ENCODE data around the gene ZNF184.
"Not testable (repeated sequence)": the region's sequence is repeated elsewhere in the genome, so short reads cannot be mapped to it uniquely, and the experiment has no call there.

ZNF184 gene

DNA sequence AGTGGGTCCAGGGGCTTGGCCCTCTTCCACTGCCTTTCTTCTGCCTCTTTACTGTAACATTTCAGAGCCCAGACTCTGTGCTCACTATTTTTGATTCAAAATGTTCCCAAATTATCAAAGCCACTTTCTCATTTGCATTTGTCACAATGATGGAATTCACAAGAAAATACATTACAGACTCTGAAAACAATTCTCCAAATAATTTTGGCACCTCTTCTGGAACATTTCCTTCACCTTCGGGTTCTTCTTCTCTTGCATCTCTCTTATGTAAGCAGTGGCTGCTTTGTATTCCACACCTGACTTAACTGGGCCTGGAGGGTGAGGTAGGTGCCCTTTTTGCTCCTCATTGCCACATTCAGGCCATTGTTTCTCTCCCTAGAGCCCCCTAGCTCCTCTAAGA lies 30.0 kb downstream of the ZNF184 start:
- no peak overlapping the region for H3K27ac ChIP-seq (ENCODE audit: low read length)
- no peaks in the 10 kb centered on the region for H3K27me3 ChIP-seq (ENCODE audit: control insufficient read depth, insufficient read depth, low read length)
- no peak overlapping the region for H3K4me3 ChIP-seq (ENCODE audit: low read length)
- H3K9ac ChIP-seq (ENCODE audit: low read length) = no peak overlapping the region
- peaks cover 12% of the 10 kb centered on the region for H3K9me3 ChIP-seq (ENCODE audit: control insufficient read depth, low read depth, low read length)
- no peaks in the 10 kb centered on the region for H3K4me1 ChIP-seq (ENCODE audit: control insufficient read depth, low read depth, low read length)
- no peaks in the 10 kb centered on the region for H3K36me3 ChIP-seq (ENCODE audit: control insufficient read depth, low read depth, low read length)

DNA sequence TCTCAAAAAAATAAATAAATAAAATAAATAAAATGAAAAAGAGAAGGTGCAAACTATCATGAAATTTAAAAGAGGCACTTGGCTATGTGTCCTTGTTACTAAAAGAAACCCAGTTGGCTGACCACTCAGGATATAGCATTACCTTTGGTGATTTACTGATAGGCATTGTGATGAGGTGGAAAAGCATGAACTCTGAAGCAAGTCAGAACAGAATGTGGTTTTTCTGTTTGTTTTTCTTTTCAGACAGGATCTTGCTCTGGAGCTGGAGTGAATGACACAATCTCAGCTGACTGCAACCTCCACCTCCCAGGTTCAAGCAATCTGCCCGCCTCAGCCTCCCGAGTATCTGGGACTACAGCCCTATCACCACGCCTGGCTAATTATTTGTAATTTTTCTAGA lies 31.9 kb downstream of the ZNF184 start:
- no peak overlapping the region for H3K4me3 ChIP-seq (ENCODE audit: low read length)
- H3K27ac ChIP-seq (ENCODE audit: low read length) = no peak overlapping the region
- H3K36me3 ChIP-seq (ENCODE audit: control insufficient read depth, low read depth, low read length) = no peaks in the 10 kb centered on the region
- H3K9me3 ChIP-seq (ENCODE audit: control insufficient read depth, low read depth, low read length) = peaks cover 12% of the 10 kb centered on the region
- no peaks in the 10 kb centered on the region for H3K4me1 ChIP-seq (ENCODE audit: control insufficient read depth, low read depth, low read length)
- no peaks in the 10 kb centered on the region for H3K27me3 ChIP-seq (ENCODE audit: control insufficient read depth, insufficient read depth, low read length)
- no peak overlapping the region for H3K9ac ChIP-seq (ENCODE audit: low read length)

DNA sequence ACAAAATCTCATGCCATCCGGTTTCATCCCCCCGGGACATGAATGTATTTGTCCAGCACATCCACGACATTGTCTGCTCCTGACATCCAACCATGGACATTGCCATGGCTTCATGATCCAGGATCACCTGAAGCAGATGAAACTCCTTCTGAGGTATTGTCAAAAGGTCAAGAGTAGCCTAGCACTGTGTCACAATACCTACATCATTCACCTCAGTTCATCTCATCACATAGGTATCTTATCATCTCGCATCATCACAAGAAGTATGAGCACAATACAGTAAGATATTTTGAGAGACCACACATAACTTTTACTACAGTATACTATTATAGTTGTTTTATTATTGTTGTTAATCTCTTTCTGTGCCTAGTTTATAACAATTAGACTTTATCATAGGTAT lies 33.5 kb downstream of the ZNF184 start:
- H3K27me3 ChIP-seq (ENCODE audit: control insufficient read depth, insufficient read depth, low read length) = no peaks in the 10 kb centered on the region
- no peak overlapping the region for H3K27ac ChIP-seq (ENCODE audit: low read length)
- no peak overlapping the region for H3K9ac ChIP-seq (ENCODE audit: low read length)
- no peak overlapping the region for H3K4me3 ChIP-seq (ENCODE audit: low read length)
- no peaks in the 10 kb centered on the region for H3K36me3 ChIP-seq (ENCODE audit: control insufficient read depth, low read depth, low read length)
- H3K4me1 ChIP-seq (ENCODE audit: control insufficient read depth, low read depth, low read length) = no peaks in the 10 kb centered on the region
- H3K9me3 ChIP-seq (ENCODE audit: control insufficient read depth, low read depth, low read length) = peaks cover 3% of the 10 kb centered on the region

DNA sequence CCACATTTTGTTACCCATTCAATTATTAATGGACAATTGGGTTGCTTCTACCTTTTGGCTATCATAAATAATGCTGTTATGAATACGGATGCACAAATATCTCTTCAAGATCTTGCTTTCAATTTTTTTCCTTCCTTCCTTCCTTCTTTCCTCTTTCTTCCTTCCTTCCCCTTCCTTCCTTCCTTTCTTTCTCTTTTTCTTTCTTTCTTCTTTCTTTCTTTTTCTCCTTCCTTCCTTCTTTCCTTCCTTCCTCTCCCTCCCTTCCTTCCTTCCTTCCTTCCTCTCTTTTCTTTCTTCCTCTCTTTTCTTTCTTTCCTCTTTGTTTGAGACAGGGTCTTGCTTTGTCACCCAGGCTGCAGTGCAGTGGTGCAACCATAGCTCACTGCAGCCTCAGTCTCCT lies 39.2 kb downstream of the ZNF184 start:
- H3K36me3 ChIP-seq (ENCODE audit: control insufficient read depth, low read depth, low read length) = no peaks in the 10 kb centered on the region
- H3K9ac ChIP-seq (ENCODE audit: low read length) = no peak overlapping the region
- peaks cover 3% of the 10 kb centered on the region for H3K9me3 ChIP-seq (ENCODE audit: control insufficient read depth, low read depth, low read length)
- no peaks in the 10 kb centered on the region for H3K4me1 ChIP-seq (ENCODE audit: control insufficient read depth, low read depth, low read length)
- no peaks in the 10 kb centered on the region for H3K27me3 ChIP-seq (ENCODE audit: control insufficient read depth, insufficient read depth, low read length)
- H3K27ac ChIP-seq (ENCODE audit: low read length) = no peak overlapping the region
- no peak overlapping the region for H3K4me3 ChIP-seq (ENCODE audit: low read length)

DNA sequence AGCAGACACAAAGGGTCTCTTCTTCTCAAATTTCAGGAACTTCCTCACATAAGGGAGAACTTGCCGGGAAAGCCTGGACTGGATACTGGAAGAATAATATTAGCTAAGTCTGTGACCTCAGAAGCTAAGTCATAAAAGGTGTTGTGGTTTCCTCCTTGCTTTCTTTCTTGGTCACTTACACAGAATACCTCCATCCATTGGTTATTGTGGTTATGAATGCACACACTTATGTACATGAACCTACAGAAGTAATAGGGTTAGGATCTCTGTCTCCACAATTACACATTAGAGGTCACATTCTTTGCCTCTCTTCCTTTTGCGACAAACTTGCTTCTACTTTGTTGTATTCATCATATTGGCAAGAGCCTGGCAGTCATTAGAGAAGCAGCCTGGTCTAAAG lies 43.9 kb downstream of the ZNF184 start:
- peaks cover 3% of the 10 kb centered on the region for H3K9me3 ChIP-seq (ENCODE audit: control insufficient read depth, low read depth, low read length)
- H3K36me3 ChIP-seq (ENCODE audit: control insufficient read depth, low read depth, low read length) = no peaks in the 10 kb centered on the region
- no peak overlapping the region for H3K27ac ChIP-seq (ENCODE audit: low read length)
- H3K27me3 ChIP-seq (ENCODE audit: control insufficient read depth, insufficient read depth, low read length) = no peaks in the 10 kb centered on the region
- no peak overlapping the region for H3K9ac ChIP-seq (ENCODE audit: low read length)
- no peak overlapping the region for H3K4me3 ChIP-seq (ENCODE audit: low read length)
- H3K4me1 ChIP-seq (ENCODE audit: control insufficient read depth, low read depth, low read length) = no peaks in the 10 kb centered on the region

DNA sequence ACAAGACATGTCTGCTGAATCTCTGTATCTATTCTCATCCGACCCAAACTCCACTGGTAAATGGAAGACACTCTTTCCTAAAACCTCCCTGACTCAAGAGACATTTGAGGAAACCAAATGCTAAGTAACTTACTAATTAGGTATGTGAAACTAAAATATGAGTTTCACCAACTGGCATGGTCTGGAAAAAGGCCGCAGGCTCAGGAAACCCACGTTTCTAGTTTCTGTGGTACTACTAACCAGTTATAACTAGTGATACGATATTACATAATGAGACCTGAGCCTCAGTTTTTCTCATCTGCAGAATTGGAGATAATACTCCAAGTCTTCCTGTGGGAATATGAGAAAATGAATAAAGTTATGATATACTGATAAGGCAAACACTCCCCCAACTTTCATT lies 44.4 kb downstream of the ZNF184 start:
- Histone ChIP-seq H3K36me3 (ENCODE audit: control insufficient read depth, low read depth, low read length) (no peaks in the 10 kb centered on the region), H3K4me3 (ENCODE audit: low read length) (no peak overlapping the region), H3K9ac (ENCODE audit: low read length) (no peak overlapping the region), H3K27me3 (ENCODE audit: control insufficient read depth, insufficient read depth, low read length) (no peaks in the 10 kb centered on the region), H3K9me3 (ENCODE audit: control insufficient read depth, low read depth, low read length) (peaks cover 3% of the 10 kb centered on the region), H3K27ac (ENCODE audit: low read length) (no peak overlapping the region), H3K4me1 (ENCODE audit: control insufficient read depth, low read depth, low read length) (no peaks in the 10 kb centered on the region)

DNA sequence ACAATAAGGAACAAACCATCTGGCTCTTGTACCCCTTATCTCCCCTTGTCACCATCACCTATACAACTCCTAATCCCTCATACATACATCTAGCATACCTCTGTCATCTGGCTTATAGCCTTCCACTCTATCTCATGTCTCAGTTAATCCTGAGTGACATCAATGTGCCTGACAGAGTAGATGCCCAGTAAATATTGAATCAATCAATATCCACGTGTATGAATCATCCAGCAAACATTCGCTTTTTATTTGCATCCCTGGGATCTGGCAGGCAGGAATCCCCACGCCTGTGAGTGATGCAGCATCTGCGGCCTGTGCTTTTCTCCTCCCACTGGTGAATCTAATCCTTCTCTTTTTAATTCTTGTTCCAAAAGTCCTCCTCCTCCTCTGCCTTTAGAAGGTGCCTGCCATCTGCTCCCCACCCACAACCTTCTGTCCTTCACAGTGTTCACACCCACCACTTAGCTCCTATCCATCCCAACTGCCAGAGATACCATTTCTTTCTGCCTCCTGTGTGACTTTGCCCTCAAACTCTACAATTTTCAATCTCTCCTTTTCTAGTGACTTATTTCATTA lies 46.8 kb downstream of the ZNF184 start:
- Histone ChIP-seq H3K36me3 (ENCODE audit: control insufficient read depth, low read depth, low read length) (no peaks in the 10 kb centered on the region), H3K9me3 (ENCODE audit: control insufficient read depth, low read depth, low read length) (peaks cover 3% of the 10 kb centered on the region), H3K9ac (ENCODE audit: low read length) (no peak overlapping the region), H3K27me3 (ENCODE audit: control insufficient read depth, insufficient read depth, low read length) (no peaks in the 10 kb centered on the region), H3K4me3 (ENCODE audit: low read length) (no peak overlapping the region), H3K4me1 (ENCODE audit: control insufficient read depth, low read depth, low read length) (no peaks in the 10 kb centered on the region), H3K27ac (ENCODE audit: low read length) (no peak overlapping the region)

DNA sequence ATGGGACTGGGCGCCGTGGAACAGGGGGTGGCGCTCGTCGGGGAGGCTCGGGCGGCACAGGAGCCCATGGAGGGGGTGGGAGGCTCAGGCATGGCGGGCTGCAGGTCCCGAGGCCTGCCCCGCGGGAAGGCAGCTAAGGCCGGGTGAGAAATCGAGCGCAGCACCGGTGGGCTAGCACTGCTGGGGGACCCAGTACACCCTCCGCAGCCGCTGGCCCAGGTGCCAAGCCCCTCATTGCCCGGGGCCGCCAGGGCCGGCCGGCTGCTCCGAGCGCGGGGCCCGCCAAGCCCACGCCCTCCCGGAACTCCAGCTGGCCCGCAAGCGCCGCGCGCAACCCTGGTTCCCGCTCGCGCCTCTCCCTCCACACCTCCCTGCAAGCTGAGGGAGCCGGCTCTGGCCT lies 48.1 kb downstream of the ZNF184 start:
- not testable (repeated sequence) for H3K9ac ChIP-seq (ENCODE audit: low read length); H3K36me3 ChIP-seq (ENCODE audit: control insufficient read depth, low read depth, low read length); H3K9me3 ChIP-seq (ENCODE audit: control insufficient read depth, low read depth, low read length); H3K27ac ChIP-seq (ENCODE audit: low read length); H3K27me3 ChIP-seq (ENCODE audit: control insufficient read depth, insufficient read depth, low read length); H3K4me3 ChIP-seq (ENCODE audit: low read length); H3K4me1 ChIP-seq (ENCODE audit: control insufficient read depth, low read depth, low read length)

DNA sequence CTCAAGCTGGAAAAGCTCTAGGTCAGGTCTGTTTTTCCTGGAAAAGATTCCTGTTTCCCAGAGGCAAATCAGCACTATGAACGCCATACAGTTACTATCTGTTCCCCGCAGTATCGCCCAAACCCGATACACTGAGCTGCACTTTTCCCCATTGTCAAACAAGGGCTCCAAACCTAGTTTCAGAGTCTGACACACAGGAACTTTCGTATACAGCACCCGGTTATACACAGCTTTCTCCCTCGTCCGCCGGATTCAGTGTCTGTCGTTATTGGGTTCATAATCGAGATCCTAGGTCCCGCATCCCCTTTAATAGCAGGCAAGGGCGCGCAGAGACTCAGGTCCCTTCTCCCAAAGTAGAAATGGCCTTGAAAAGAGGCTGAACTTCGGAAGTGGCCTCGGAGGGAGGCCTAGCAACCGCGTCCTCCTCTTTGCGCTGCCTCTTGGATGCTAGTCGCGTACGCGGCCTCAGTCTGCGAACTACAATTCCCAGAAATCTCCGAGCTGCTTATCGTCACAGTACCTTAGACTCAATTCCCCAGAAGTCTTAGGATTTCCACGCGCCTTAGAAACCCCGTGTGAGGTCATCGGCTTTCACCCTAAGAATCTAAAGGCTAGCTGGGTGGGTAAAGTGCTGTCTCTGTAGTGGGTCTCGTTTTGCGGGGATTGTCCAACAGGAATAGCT lies 50.1 kb downstream of the ZNF184 start:
- no peak overlapping the region for H3K4me3 ChIP-seq (ENCODE audit: low read length)
- no peaks in the 10 kb centered on the region for H3K36me3 ChIP-seq (ENCODE audit: control insufficient read depth, low read depth, low read length)
- no peak overlapping the region for H3K27ac ChIP-seq (ENCODE audit: low read length)
- H3K27me3 ChIP-seq (ENCODE audit: control insufficient read depth, insufficient read depth, low read length) = no peaks in the 10 kb centered on the region
- no peaks in the 10 kb centered on the region for H3K4me1 ChIP-seq (ENCODE audit: control insufficient read depth, low read depth, low read length)
- H3K9me3 ChIP-seq (ENCODE audit: control insufficient read depth, low read depth, low read length) = no peaks in the 10 kb centered on the region
- H3K9ac ChIP-seq (ENCODE audit: low read length) = no peak overlapping the region

DNA sequence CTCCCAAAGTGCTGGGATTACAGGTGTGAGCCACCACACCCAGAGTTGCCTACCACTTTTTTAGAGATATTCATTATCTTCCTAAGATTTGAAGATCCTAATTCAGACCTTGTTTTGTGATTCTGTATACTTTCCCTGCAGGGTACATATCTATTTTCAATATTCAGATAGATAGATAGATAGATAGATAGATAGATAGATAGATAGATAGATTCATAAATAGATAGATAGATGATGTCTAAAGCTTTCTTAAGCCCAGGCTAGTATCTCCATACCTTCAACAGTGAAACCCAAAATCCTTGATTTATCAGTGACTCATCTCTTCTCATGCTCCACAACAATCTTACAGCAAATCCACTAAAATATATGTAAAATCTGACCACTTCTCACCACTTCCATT lies 53.5 kb downstream of the ZNF184 start:
- H3K4me1 ChIP-seq (ENCODE audit: control insufficient read depth, low read depth, low read length) = no peaks in the 10 kb centered on the region
- H3K36me3 ChIP-seq (ENCODE audit: control insufficient read depth, low read depth, low read length) = no peaks in the 10 kb centered on the region
- no peaks in the 10 kb centered on the region for H3K27me3 ChIP-seq (ENCODE audit: control insufficient read depth, insufficient read depth, low read length)

DNA sequence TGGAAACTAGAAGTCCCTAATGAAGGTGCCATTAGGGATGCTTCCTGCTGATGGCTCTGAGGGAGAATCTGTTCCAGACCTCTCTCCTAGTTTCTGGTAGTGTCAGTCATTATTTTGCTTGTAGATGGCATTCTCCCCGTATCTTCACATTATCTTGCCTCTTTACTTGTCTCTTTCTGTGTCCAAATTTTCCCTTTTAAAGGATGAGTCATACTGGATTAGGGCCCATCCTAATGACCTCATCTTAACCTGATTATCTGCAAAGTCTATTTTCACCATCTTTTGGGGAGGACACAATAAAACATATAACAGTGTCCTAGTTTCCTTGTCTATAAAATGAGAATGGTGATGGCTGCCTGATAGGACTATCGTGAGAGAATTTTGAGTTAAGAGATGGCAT lies 57.0 kb downstream of the ZNF184 start:
- Histone ChIP-seq H3K9ac (ENCODE audit: low read length) (no peak overlapping the region), H3K27ac (ENCODE audit: low read length) (no peak overlapping the region), H3K9me3 (ENCODE audit: control insufficient read depth, low read depth, low read length) (peaks cover 7% of the 10 kb centered on the region), H3K4me1 (ENCODE audit: control insufficient read depth, low read depth, low read length) (no peaks in the 10 kb centered on the region), H3K27me3 (ENCODE audit: control insufficient read depth, insufficient read depth, low read length) (no peaks in the 10 kb centered on the region), H3K4me3 (ENCODE audit: low read length) (no peak overlapping the region), H3K36me3 (ENCODE audit: control insufficient read depth, low read depth, low read length) (no peaks in the 10 kb centered on the region)

More for the DNA sequence above, 53.5 kb downstream of the ZNF184 start:
- Histone ChIP-seq H3K9me3 (ENCODE audit: control insufficient read depth, low read depth, low read length) (peaks cover 7% of the 10 kb centered on the region), H3K4me3 (ENCODE audit: low read length) (no peak overlapping the region), H3K27ac (ENCODE audit: low read length) (no peak overlapping the region), H3K9ac (ENCODE audit: low read length) (no peak overlapping the region)

DNA sequence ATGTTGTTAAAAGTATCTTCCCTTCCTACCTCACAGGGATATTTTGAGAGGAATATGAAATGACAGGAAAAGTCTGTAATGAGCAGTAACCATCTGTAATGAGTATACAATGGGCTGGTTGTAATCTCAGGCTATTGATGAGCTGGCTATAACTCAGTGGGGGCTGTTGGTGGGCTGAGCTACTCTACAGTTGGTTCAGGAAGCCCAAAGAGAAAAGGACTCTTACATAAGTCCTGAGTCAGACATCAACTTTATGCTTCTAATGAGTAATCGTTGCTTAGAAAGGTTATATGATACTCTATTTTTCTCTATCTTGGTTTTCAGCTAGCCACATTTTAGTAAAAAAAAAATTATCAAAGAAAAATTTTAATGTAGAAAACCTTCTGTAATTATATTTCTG lies 57.9 kb downstream of the ZNF184 start:
- H3K4me3 ChIP-seq (ENCODE audit: low read length) = no peak overlapping the region
- peaks cover 7% of the 10 kb centered on the region for H3K9me3 ChIP-seq (ENCODE audit: control insufficient read depth, low read depth, low read length)
- H3K36me3 ChIP-seq (ENCODE audit: control insufficient read depth, low read depth, low read length) = no peaks in the 10 kb centered on the region
- H3K9ac ChIP-seq (ENCODE audit: low read length) = no peak overlapping the region
- no peaks in the 10 kb centered on the region for H3K4me1 ChIP-seq (ENCODE audit: control insufficient read depth, low read depth, low read length)
- no peak overlapping the region for H3K27ac ChIP-seq (ENCODE audit: low read length)
- no peaks in the 10 kb centered on the region for H3K27me3 ChIP-seq (ENCODE audit: control insufficient read depth, insufficient read depth, low read length)

Measured in iPS-18a (cell line).